K562 (cell line): ENCODE results near the gene EFCAB8. TPM values are rescaled to one million over a fixed set of nuclear protein-coding genes. Genes with fewer than 3 reads are reported as not detected.
A peak's percentile ranks its signal among the peaks of the same experiment; 100 is the strongest.

Experiments
- ATAC-seq: fragments of 200-7000 bp; cut with Tn5 transposase; 3 replicates; pipeline ENCODE4 v1.9.1; 2020; ENCODE audit warnings: moderate library complexity
- BruUV-seq: library from RNA; stranded (reverse); fragments of 400-500 nt; replicated peaks from 2 replicates; lab custom pipeline; 2021; lab: Mats Ljungman, UMichigan
- CTCF ChIA-PET: fragments of 300-600 bp; formaldehyde crosslinking; extraction: SDS; loops from one replicate; lab custom pipeline; 2021; ENCODE audit warnings: low intra/inter-chr PET ratio; lab: Yijun Ruan, JAX
- POLR2A ChIA-PET: fragments of 300-600, 350-650 bp; sonication (Branson Sonifier 250); formaldehyde crosslinking; extraction: SDS; loops from one replicate; lab custom pipeline; 2021; ENCODE audit warnings: antibody characterized with exemption, inconsistent platforms; lab: Yijun Ruan, JAX
- DNase-seq, 4 experiments: peaks; one replicate each; pipeline versions ENCODE4 v3.0.0 to v3.0.0-alpha.2; 2011 to 2018; ENCODE audit warnings: low spot score in 3 of 4, mixed read lengths in 3 of 4; ENCODE audit errors: extremely low read depth in 1 of 4
- FAIRE-seq: peaks from 2 replicates; lab custom pipeline; 2011; peaks lifted over from hg19 to GRCh38; lab: Jason Lieb, UNC
- H2AFZ ChIP-seq: 2 replicates; pipeline ENCODE4 v1.6.0; 2011; ENCODE audit warnings: low read depth, low read length, control low read depth, inconsistent platforms
- H3K27ac ChIP-seq: fragments of 200-600 bp; 3 replicates; pipeline ENCODE4 v1.8.0; 2011; ENCODE audit warnings: low read depth, mild to moderate bottlenecking, control low read depth, inconsistent platforms, low read length, moderate library complexity, mixed read lengths; ENCODE audit errors: extremely low read depth
- H3K27me3 ChIP-seq, 2 experiments: fragments of 300-600 bp in 1 of 2; 2 replicates in 1 of 2; 3 replicates in 1 of 2; pipeline versions ENCODE4 v1.6.0 to v1.8.0; 2011; ENCODE audit warnings: inconsistent platforms in 2 of 2, low read length in 2 of 2, mild to moderate bottlenecking in 1 of 2, mixed read lengths in 1 of 2, moderate library complexity in 1 of 2; ENCODE audit not compliant: control insufficient read depth in 2 of 2, insufficient read depth in 2 of 2
- H3K36me3 ChIP-seq: fragments of 300-600 bp; 3 replicates; pipeline ENCODE4 v1.8.0; 2011; ENCODE audit warnings: mild to moderate bottlenecking, low read length, inconsistent platforms; ENCODE audit not compliant: control insufficient read depth, insufficient read depth
- H3K4me1 ChIP-seq, 2 experiments: fragments of 200-600 bp in 1 of 2; replicated peaks in 1 of 2; 2 replicates in 1 of 2; 3 replicates in 1 of 2; pipeline versions ENCODE4 v1.5.1 to v1.8.0; 2011; ENCODE audit warnings: inconsistent platforms in 2 of 2, low read length in 2 of 2, mild to moderate bottlenecking in 1 of 2, mixed read lengths in 1 of 2, moderate library complexity in 1 of 2; ENCODE audit not compliant: control insufficient read depth in 2 of 2, insufficient read depth in 2 of 2
- H3K4me2 ChIP-seq: 2 replicates; pipeline ENCODE4 v1.6.1; 2011; ENCODE audit warnings: low read length, control low read depth, inconsistent platforms, mixed read lengths; ENCODE audit not compliant: insufficient read depth
- H3K4me3 ChIP-seq: fragments of 200-600 bp; sonication (generic), shearing (Covaris generic); 2 replicates; pipeline ENCODE4 v1.5.1; 2016; ENCODE audit warnings: control low read depth, inconsistent platforms
- H3K79me2 ChIP-seq: fragments of 200-600 bp; 3 replicates; pipeline ENCODE4 v1.8.0; 2011; ENCODE audit warnings: low read length, inconsistent platforms; ENCODE audit not compliant: control insufficient read depth, insufficient read depth
- H3K9ac ChIP-seq, 2 experiments: 2 replicates each; pipeline versions ENCODE4 v1.6.0 to v1.6.1; 2011; ENCODE audit warnings: low read depth in 2 of 2, low read length in 2 of 2, control low read depth in 1 of 2, inconsistent platforms in 1 of 2, mild to moderate bottlenecking in 1 of 2, mixed read lengths in 1 of 2; ENCODE audit not compliant: insufficient read depth in 1 of 2
- H3K9me1 ChIP-seq: one replicate; pipeline ENCODE4 v1.6.0; 2011; ENCODE audit warnings: inconsistent platforms, mild to moderate bottlenecking, low read length, moderate library complexity; ENCODE audit not compliant: control insufficient read depth, insufficient read depth
- H3K9me3 ChIP-seq: replicated peaks from 2 replicates; pipeline ENCODE4 v1.5.1; 2011; ENCODE audit warnings: low read depth, low read length, inconsistent platforms; ENCODE audit not compliant: control insufficient read depth, insufficient read depth
- H4K20me1 ChIP-seq: replicated peaks from 2 replicates; pipeline ENCODE4 v1.6.1; 2011; ENCODE audit warnings: low read length, inconsistent platforms, mixed read lengths; ENCODE audit not compliant: control insufficient read depth, insufficient read depth
- ADNP ChIP-seq: fragments of 200-800 bp; sonication (Bioruptor generic); IDR thresholded peaks from 2 replicates; pipeline ENCODE4 v1.6.1; 2016; ENCODE audit warnings: missing genetic modification characterization, missing compliant biosample characterization
- BCOR ChIP-seq: fragments of 450-650 bp; IDR thresholded peaks from 2 replicates; pipeline ENCODE4 v1.6.1; 2016
- CHD4 ChIP-seq: fragments of 200-600 bp; sonication (generic); IDR thresholded peaks from 3 replicates; pipeline ENCODE4 v1.6.1; 2012; ENCODE audit warnings: low read depth, mild to moderate bottlenecking, mixed read lengths, low read length, inconsistent platforms; ENCODE audit not compliant: insufficient read depth, insufficient replicate concordance, poor library complexity, severe bottlenecking
- CREM ChIP-seq: IDR thresholded peaks from 2 replicates; pipeline ENCODE4 v1.6.1; 2014; ENCODE audit warnings: antibody characterized with exemption, low read depth
- KDM1A ChIP-seq, 2 experiments: fragments of 450-650 bp; IDR thresholded peaks; 2 replicates each; pipeline ENCODE4 v1.6.1; 2016; ENCODE audit warnings: mild to moderate bottlenecking in 2 of 2
- RBM25 ChIP-seq: fragments of 200-400 bp; formaldehyde crosslinking; IDR thresholded peaks from 2 replicates; pipeline ENCODE4 v1.6.1; 2018; ENCODE audit warnings: low read length, low read depth, moderate library complexity; ENCODE audit not compliant: severe bottlenecking
- RBM34 ChIP-seq: fragments of 200-400 bp; formaldehyde crosslinking; IDR thresholded peaks from 2 replicates; pipeline ENCODE4 v1.6.1; 2018; ENCODE audit warnings: low read length, borderline replicate concordance; ENCODE audit not compliant: insufficient read depth
- SMARCA5 ChIP-seq: fragments of 450-650 bp; IDR thresholded peaks from 2 replicates; pipeline ENCODE4 v1.6.1; 2016
- SRF ChIP-seq, 2 experiments: fragments of 250-450, 450-650 bp in 1 of 2; sonication (Bioruptor Pico) in 1 of 2; sonication (generic) in 1 of 2; formaldehyde crosslinking; IDR thresholded peaks; 2 replicates each; pipeline versions ENCODE4 v1.5.0 to v1.5.1; 2020 to 2022; ENCODE audit warnings: mild to moderate bottlenecking in 1 of 2, missing genetic modification reagents in 1 of 2
- TSHZ1 ChIP-seq: fragments of 250-450 bp; sonication (Bioruptor Pico); IDR thresholded peaks from 2 replicates; pipeline ENCODE4 v1.4.0; 2020; ENCODE audit warnings: mild to moderate bottlenecking, moderate library complexity
- ZNF143 ChIP-seq: sonication (generic); formaldehyde crosslinking; IDR thresholded peaks from 2 replicates; pipeline ENCODE4 v1.9.0; 2022; ENCODE audit warnings: mild to moderate bottlenecking, missing genetic modification reagents
- ZNF347 ChIP-seq: fragments of 450-650 bp; formaldehyde crosslinking; IDR thresholded peaks from 2 replicates; pipeline ENCODE4 v1.4.0; 2020; ENCODE audit warnings: low read depth, mild to moderate bottlenecking, moderate library complexity
- WGBS: fragments of 100-300 bp; shearing (Covaris generic); methylation state at CpG from one replicate; pipeline ENCODE4 v1.1.6; 2016; ENCODE audit warnings: low coverage, mixed read lengths; ENCODE audit not compliant: insufficient coverage; ENCODE audit errors: missing lambda C conversion rate; 5-methylcytosine and 5-hydroxymethylcytosine counted together
- in situ Hi-C: fragments of 300-500 bp; cut with MboI; formaldehyde crosslinking; loops from 4 replicates; pipeline ENCODE4 v1.15.0; 2018; ENCODE audit warnings: inconsistent platforms, mixed read lengths
- intact Hi-C: fragments of 100-400 bp; cut with micrococcal nuclease; formaldehyde crosslinking; loops from 2 replicates; pipeline ENCODE4 v1.14.2; 2022
- polyA plus RNA-seq, 8 experiments: library from polyadenylated mRNA; depleted of rRNA in 4 of 8; stranded (reverse) in 5 of 8; unstranded in 3 of 8; fragments of >200 nt; fragmentation: Nextera tagmentation in 2 of 8; fragmentation: Illumina TruSeq in 1 of 8; extraction: Ambion mirVana in 2 of 8; extraction: Trizol in 1 of 8; gene quantifications; 2 replicates each; pipeline versions ENCODE4 v1.2.1 to v1.2.3, GENCODE V29; 2011 to 2014; ENCODE audit warnings: inconsistent platforms in 1 of 8, missing spikeins in 1 of 8
- total RNA-seq, 7 experiments: library from RNA; depleted of rRNA in 6 of 7; stranded (reverse); fragments of >200 nt in 6 of 7; fragmentation: Illumina TruSeq in 2 of 7; extraction: Trizol in 2 of 7; gene quantifications; 2 replicates each; pipeline versions ENCODE4 v1.2.1 to v1.2.3, GENCODE V29; 2011 to 2021; ENCODE audit warnings: low replicate concordance in 1 of 7
- TF ChIP-seq, protein P1 (sequence below): fragments of 250-450 bp; sonication (Bioruptor Pico); IDR thresholded peaks from 2 replicates; pipeline ENCODE4 v1.5.0; 2021
- TF ChIP-seq, protein P2 (sequence below), 2 experiments: fragments of 250-450 bp in 1 of 2; fragments of 450-650 bp in 1 of 2; sonication (Bioruptor Pico) in 1 of 2; IDR thresholded peaks; 2 replicates each; pipeline versions ENCODE4 v1.6.1 to v1.8.0; 2016 to 2021; ENCODE audit warnings: mild to moderate bottlenecking in 2 of 2, moderate library complexity in 2 of 2, missing compliant biosample characterization in 1 of 2, missing genetic modification characterization in 1 of 2

EFCAB8 gene
- total and polyA plus RNA-seq, 9 of the 15 experiments (the other 6 are each of a cell fraction or from before 2014, with no cell fraction given) = 0.03 to 0.18 (median 0.11) TPM; not detected in 6

GRCh38 chr20:32973077-32973717 is 114.5 kb downstream of the EFCAB8 start:
- in situ Hi-C loops = no loop called here
- intact Hi-C loops = no loop called here
- POLR2A ChIA-PET = interaction anchor here (0.5 to 0.8 kb wide), 4 partner anchors 8 to 299 kb away, joined by 3 to 5 read pairs (median 3); no protein-coding TSS in a partner anchor

More at GRCh38 chr20:32973077-32973717, 114.5 kb downstream of the EFCAB8 start:
- Histone ChIP-seq H4K20me1 (0 out of 2 replicates have a peak, but pooled peaks cover 5% of the 10 kb centered on the region), H3K4me3 (no peak overlapping the region), H3K79me2 (no peaks in the 10 kb centered on the region), H3K27me3 (peaks cover 16 to 62% of the 10 kb centered on the region in 2 experiments), H3K27ac (no peak overlapping the region), H2AFZ (no peak overlapping the region), H3K9me3 (no peaks in the 10 kb centered on the region), H3K9me1 (no peaks in the 10 kb centered on the region)
- CTCF ChIA-PET = no interaction called here
- 16% methylated on average over 10 of the region's 10 CpGs for WGBS
- no peak for ATAC-seq
- no peak for DNase-seq
- TF ChIP-seq SRF (CRISPR knock-in tag; IDR thresholded peaks at IDR 0.05) = no peak
- peak; percentile 94 for TF ChIP-seq RBM25
- TF ChIP-seq SMARCA5 = peak; percentile 48; the same call in 1 of the 2 replicates
- peak; percentile 78 for TF ChIP-seq ADNP
- no peak for TF ChIP-seq TSHZ1
- peak; percentile 68 for TF ChIP-seq CHD4
- TF ChIP-seq KDM1A (IDR thresholded peaks at IDR 0.05) = peak; percentile 27 to 30; a peak in 1 of 4 replicates
- TF ChIP-seq ZNF347 (CRISPR knock-in tag) = no peak
- TF ChIP-seq, protein P1, sequence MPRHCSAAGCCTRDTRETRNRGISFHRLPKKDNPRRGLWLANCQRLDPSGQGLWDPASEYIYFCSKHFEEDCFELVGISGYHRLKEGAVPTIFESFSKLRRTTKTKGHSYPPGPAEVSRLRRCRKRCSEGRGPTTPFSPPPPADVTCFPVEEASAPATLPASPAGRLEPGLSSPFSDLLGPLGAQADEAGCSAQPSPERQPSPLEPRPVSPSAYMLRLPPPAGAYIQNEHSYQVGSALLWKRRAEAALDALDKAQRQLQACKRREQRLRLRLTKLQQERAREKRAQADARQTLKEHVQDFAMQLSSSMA (CRISPR knock-in tag) = no peak
- no peak for TF ChIP-seq RBM34
- TF ChIP-seq, protein P2, sequence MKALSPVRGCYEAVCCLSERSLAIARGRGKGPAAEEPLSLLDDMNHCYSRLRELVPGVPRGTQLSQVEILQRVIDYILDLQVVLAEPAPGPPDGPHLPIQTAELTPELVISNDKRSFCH (CRISPR knock-in tag; IDR thresholded peaks at IDR 0.05) = no peak
- TF ChIP-seq, protein P2 (tag; IDR thresholded peaks at IDR 0.05) = no peak
- peak; percentile 83 for TF ChIP-seq BCOR
- TF ChIP-seq CREM = no peak
- no peak for TF ChIP-seq ZNF143 (CRISPR knock-in tag)
- TF ChIP-seq, all 486 proteins: peak for 6
- BruUV-seq = no TSS peak
- Histone ChIP-seq H3K36me3 (no peaks in the 10 kb centered on the region), H3K4me1 (peaks cover 5 to 8% of the 10 kb centered on the region in 2 experiments; a peak in 3 of 5 replicates), H3K4me2 (no peak overlapping the region), H3K9ac (no peak overlapping the region)
- no peak for FAIRE-seq
